B cell (primary cell): Measurements from ENCODE around the gene C1orf74. TPM values are rescaled to one million over a fixed set of nuclear protein-coding genes. Genes with fewer than 3 reads are reported as not detected.

Experiments
- ATAC-seq: fragments of 200-7000 bp; cut with Tn5 transposase; one replicate; pipeline ENCODE4 v1.10.0; 2021; ENCODE audit warnings: low read depth, mild to moderate bottlenecking, moderate number of reproducible peaks, moderate library complexity
- CTCF ChIA-PET: fragments of 350-600 bp; sonication (Branson Sonifier 250); formaldehyde crosslinking; loops from one replicate; lab custom pipeline; 2021; ENCODE audit warnings: antibody characterized with exemption, inconsistent platforms; lab: Charles Lee
- POLR2A ChIA-PET: fragments of 350-600 bp; sonication (Branson Sonifier 250); formaldehyde crosslinking; loops from one replicate; lab custom pipeline; 2021; ENCODE audit warnings: antibody characterized with exemption; lab: Charles Lee
- DNase-seq: peaks from one replicate; pipeline ENCODE4 v3.0.0; 2013
- H2AFZ ChIP-seq: 2 replicates; pipeline ENCODE4 v1.6.1; 2012; ENCODE audit warnings: mild to moderate bottlenecking, low read depth, low read length; ENCODE audit not compliant: insufficient read depth, poor library complexity, severe bottlenecking
- H3K27ac ChIP-seq, 2 donors: 1 replicate in 1 of 2; 2 replicates in 1 of 2; pipeline ENCODE4 v1.5.1; 2012 to 2013; ENCODE audit warnings: low read length in 2 of 2, mild to moderate bottlenecking in 2 of 2, moderate library complexity in 1 of 2
- H3K27me3 ChIP-seq, 4 experiments: fragments of 200-600 bp in 1 of 4; sonication (generic) in 1 of 4; replicated peaks in 1 of 4; 1 replicate in 2 of 4; 2 replicates in 2 of 4; pipeline versions ENCODE4 v1.6.1 to v1.7.0; 2013 to 2016; ENCODE audit warnings: low read length in 3 of 4, mild to moderate bottlenecking in 2 of 4, mixed read lengths in 1 of 4, moderate library complexity in 1 of 4; ENCODE audit not compliant: insufficient read depth in 4 of 4, control insufficient read depth in 3 of 4; ENCODE audit errors: control extremely low read depth in 1 of 4
- H3K36me3 ChIP-seq, 2 experiments: replicated peaks in 1 of 2; 1 replicate in 1 of 2; 2 replicates in 1 of 2; pipeline versions ENCODE4 v1.6.1 to v1.7.1; 2013; ENCODE audit warnings: low read length in 1 of 2; ENCODE audit not compliant: insufficient read depth in 2 of 2, control insufficient read depth in 1 of 2; ENCODE audit errors: control extremely low read depth in 1 of 2, extremely low read depth in 1 of 2
- H3K4me1 ChIP-seq, 2 donors: fragments of 200-600 bp in 1 of 2; sonication (generic) in 1 of 2; 1 replicate in 1 of 2; 2 replicates in 1 of 2; pipeline versions ENCODE4 v1.5.1 to v1.6.1; 2013 to 2017; ENCODE audit warnings: low read length in 2 of 2; ENCODE audit not compliant: control insufficient read depth in 2 of 2, insufficient read depth in 2 of 2
- H3K4me2 ChIP-seq: replicated peaks from 2 replicates; pipeline ENCODE3; 2012; ENCODE audit warnings: mild to moderate bottlenecking, low read depth, low read length; ENCODE audit not compliant: poor library complexity, severe bottlenecking
- H3K4me3 ChIP-seq, 5 experiments: fragments of 200-600 bp in 1 of 5; sonication (generic) in 1 of 5; 1 replicate in 3 of 5; 2 replicates in 2 of 5; pipeline versions ENCODE4 v1.5.1 to v1.7.0; 2011 to 2016; ENCODE audit warnings: low read length in 4 of 5, mild to moderate bottlenecking in 4 of 5, low read depth in 2 of 5, control low read depth in 1 of 5, moderate library complexity in 1 of 5; ENCODE audit not compliant: insufficient read depth in 1 of 5; ENCODE audit errors: control extremely low read depth in 1 of 5, extremely low read depth in 1 of 5
- H3K79me2 ChIP-seq: fragments of 200-600 bp; sonication (generic); one replicate; pipeline ENCODE4 v1.6.0; 2016; ENCODE audit warnings: low read length; ENCODE audit not compliant: control insufficient read depth, insufficient read depth
- H3K9ac ChIP-seq: fragments of 200-600 bp; sonication (generic); 2 replicates; pipeline ENCODE4 v1.6.1; 2017; ENCODE audit warnings: mild to moderate bottlenecking, low read length, moderate library complexity
- H3K9me3 ChIP-seq, 3 donors: one replicate each; pipeline versions ENCODE4 v1.6.1 to v1.7.1; 2013; ENCODE audit warnings: low read length in 2 of 3; ENCODE audit not compliant: control insufficient read depth in 2 of 3, insufficient read depth in 1 of 3; ENCODE audit errors: control extremely low read depth in 1 of 3
- H4K20me1 ChIP-seq: 2 replicates; pipeline ENCODE4 v1.6.0; 2012; ENCODE audit warnings: mild to moderate bottlenecking, low read length; ENCODE audit not compliant: insufficient read depth, control insufficient read depth, poor library complexity, severe bottlenecking
- H3K27ac Mint-ChIP-seq: one replicate; pipeline ENCODE4 v1.8.0; 2021; ENCODE audit warnings: mixed read lengths
- H3K27me3 Mint-ChIP-seq: one replicate; pipeline ENCODE4 v1.8.0; 2021; ENCODE audit warnings: mixed read lengths
- H3K4me1 Mint-ChIP-seq: one replicate; pipeline ENCODE4 v1.8.0; 2021; ENCODE audit warnings: mixed read lengths
- H3K4me3 Mint-ChIP-seq: one replicate; pipeline ENCODE4 v1.8.0; 2021; ENCODE audit warnings: mixed read lengths
- H3K9me3 Mint-ChIP-seq: one replicate; pipeline ENCODE4 v1.8.0; 2022; ENCODE audit warnings: mixed read lengths; ENCODE audit not compliant: insufficient read depth
- EZH2 ChIP-seq: IDR thresholded peaks from 2 replicates; pipeline ENCODE4 v1.6.1; 2012; ENCODE audit warnings: borderline replicate concordance, low read depth, mild to moderate bottlenecking, moderate library complexity, low read length; ENCODE audit not compliant: insufficient read depth, poor library complexity, severe bottlenecking
- WGBS: methylation state at CpG from one replicate; pipeline ENCODE4 v1.1.5; 2013; ENCODE audit warnings: missing lambda C conversion rate; ENCODE audit not compliant: insufficient coverage; 5-methylcytosine and 5-hydroxymethylcytosine counted together
- intact Hi-C: fragments of 100-400 bp; cut with micrococcal nuclease; formaldehyde crosslinking; loops from one replicate; pipeline ENCODE4 v1.10.0; 2022
- polyA plus RNA-seq: library from polyadenylated mRNA; depleted of rRNA; stranded (reverse); fragments of >200 nt; gene quantifications from 2 replicates; pipeline ENCODE4 v1.2.3, GENCODE V29; 2012
- total RNA-seq, 2 donors: library from RNA; stranded (reverse); fragments of 120-200 nt in 1 of 2; gene quantifications; 1 replicate in 1 of 2; 2 replicates in 1 of 2; pipeline versions ENCODE4 v1.2.3 to v1.2.4, GENCODE V29; 2013 to 2022
- TF ChIP-seq, protein P1 (sequence below): fragments of 200-600 bp; IDR thresholded peaks from one replicate; pipeline ENCODE4 v1.8.0; 2022; ENCODE audit warnings: antibody characterized with exemption, mild to moderate bottlenecking

C1orf74 gene
- total and polyA plus RNA-seq, 2 donors (not counting 1 experiment from before 2014, with no cell fraction given): 0.49 to 3.4 TPM

DNA sequence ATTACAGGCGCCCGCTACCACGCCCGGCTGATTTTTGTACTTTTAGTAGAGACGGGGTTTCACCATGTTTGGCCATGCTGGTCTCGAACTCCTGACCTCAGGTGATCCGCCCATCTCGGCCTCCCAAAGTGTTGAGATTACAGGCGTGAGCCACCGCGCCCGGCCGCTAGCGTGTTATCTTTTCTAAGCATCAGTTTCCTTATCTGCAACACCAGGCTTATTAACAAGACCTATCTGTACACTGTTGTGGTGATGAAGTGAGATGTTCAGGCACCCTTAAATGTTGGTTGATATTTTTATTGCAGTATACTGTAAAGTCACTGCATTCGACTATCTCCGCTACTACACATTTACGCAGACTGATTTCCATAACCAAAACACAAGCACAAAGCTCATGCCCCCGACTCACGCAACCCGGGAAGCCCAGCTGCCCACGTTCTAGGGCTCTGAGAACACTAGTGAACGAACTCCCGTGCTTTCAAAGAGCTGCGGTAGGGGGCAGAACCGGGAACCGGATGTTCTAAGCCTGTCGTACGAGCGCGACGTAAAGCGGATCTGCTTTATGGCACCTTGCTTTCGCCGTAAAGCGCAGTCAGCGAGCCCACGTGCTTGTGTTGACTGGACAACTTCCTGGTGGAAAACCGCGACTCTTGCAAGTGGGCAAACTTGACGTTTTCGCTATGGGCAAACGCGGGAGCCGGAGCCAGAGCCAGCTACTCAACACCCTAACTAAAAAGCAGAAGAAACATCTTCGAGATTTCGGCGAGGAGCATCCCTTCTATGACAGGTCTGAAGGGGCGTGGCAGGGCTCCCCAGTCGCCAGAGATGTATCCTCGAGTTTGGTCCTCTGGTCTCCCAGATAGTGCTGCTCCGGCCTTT, 43.3 kb upstream of the C1orf74 start, which contains the start of gene UTP25:
UTP25 (plus strand) TSS at position 589 of the 879 bp plus-strand sequence; CDS start at position 681, 92 bp downstream.
- peak; percentile 96 for DNase-seq
- peak; percentile 93 for ATAC-seq
- H3K27me3 ChIP-seq: peaks cover 0 to 6% (median 0%) of the 10 kb centered on the region in 4 experiments
- H3K9ac ChIP-seq: peak within 1 kb of the TSS; percentile 81
- POLR2A ChIA-PET: interaction anchor here (0.9 to 1.5 kb wide), 3 partner anchors 43 to 72 kb away, joined by 3 to 4 read pairs (median 3); partner anchors contain the start of genes C1orf74 and TRAF3IP3
- peaks cover 17 to 23% of the 10 kb centered on the region in 2 donors for H3K4me1 ChIP-seq
- H3K36me3 ChIP-seq: peaks cover 2 to 28% of the 10 kb centered on the region in 2 experiments
- intact Hi-C loops: loop anchor here (1.0 to 5.0 kb wide), 4 partner anchors 21 to 1430 kb away; partner anchors contain the start of genes C1orf74, IRF6 and RCOR3
- peak within 1 kb of the TSS; percentile 81 for H3K4me2 ChIP-seq
- H3K9me3 Mint-ChIP-seq: no peaks in the 10 kb centered on the region
- H3K27ac ChIP-seq: peak within 1 kb of the TSS; percentile 39 to 70
- CTCF ChIA-PET: interaction anchor here (0.6 to 3.0 kb wide), 16 partner anchors 10 to 596 kb away, joined by 3 to 11 read pairs (median 4); partner anchors contain the start of genes C1orf74 and TRAF3IP3
- peak within 1 kb of the TSS; percentile 83 for H3K4me3 Mint-ChIP-seq
- TF ChIP-seq, protein P1, sequence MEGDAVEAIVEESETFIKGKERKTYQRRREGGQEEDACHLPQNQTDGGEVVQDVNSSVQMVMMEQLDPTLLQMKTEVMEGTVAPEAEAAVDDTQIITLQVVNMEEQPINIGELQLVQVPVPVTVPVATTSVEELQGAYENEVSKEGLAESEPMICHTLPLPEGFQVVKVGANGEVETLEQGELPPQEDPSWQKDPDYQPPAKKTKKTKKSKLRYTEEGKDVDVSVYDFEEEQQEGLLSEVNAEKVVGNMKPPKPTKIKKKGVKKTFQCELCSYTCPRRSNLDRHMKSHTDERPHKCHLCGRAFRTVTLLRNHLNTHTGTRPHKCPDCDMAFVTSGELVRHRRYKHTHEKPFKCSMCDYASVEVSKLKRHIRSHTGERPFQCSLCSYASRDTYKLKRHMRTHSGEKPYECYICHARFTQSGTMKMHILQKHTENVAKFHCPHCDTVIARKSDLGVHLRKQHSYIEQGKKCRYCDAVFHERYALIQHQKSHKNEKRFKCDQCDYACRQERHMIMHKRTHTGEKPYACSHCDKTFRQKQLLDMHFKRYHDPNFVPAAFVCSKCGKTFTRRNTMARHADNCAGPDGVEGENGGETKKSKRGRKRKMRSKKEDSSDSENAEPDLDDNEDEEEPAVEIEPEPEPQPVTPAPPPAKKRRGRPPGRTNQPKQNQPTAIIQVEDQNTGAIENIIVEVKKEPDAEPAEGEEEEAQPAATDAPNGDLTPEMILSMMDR: peak; percentile 76
- TF ChIP-seq EZH2: no peak
- peaks cover 8% of the 10 kb centered on the region for H4K20me1 ChIP-seq
- H3K27ac Mint-ChIP-seq: peak within 1 kb of the TSS; percentile 77
- WGBS: 15% methylated on average over 41 of the region's 51 CpGs
- H3K27me3 Mint-ChIP-seq: peaks cover 7% of the 10 kb centered on the region
- H3K4me1 Mint-ChIP-seq: peaks cover 29% of the 10 kb centered on the region
- peaks cover 28% of the 10 kb centered on the region for H3K79me2 ChIP-seq
- no peaks in the 10 kb centered on the region for H3K9me3 ChIP-seq
- H2AFZ ChIP-seq: peak within 1 kb of the TSS; percentile 95
- H3K4me3 ChIP-seq: peak within 1 kb of the TSS; percentile 58 to 98 (median 75)
